HG02763 (cell line): ENCODE measurements around the gene MORN4.

Experiments
- ATAC-seq: cut with Tn5 transposase; IDR thresholded peaks from one replicate; pipeline ENCODE4 v1.9.1; 2021; ENCODE audit warnings: mild to moderate bottlenecking, moderate library complexity; ENCODE audit not compliant: unreplicated experiment

Gene MORN4

DNA sequence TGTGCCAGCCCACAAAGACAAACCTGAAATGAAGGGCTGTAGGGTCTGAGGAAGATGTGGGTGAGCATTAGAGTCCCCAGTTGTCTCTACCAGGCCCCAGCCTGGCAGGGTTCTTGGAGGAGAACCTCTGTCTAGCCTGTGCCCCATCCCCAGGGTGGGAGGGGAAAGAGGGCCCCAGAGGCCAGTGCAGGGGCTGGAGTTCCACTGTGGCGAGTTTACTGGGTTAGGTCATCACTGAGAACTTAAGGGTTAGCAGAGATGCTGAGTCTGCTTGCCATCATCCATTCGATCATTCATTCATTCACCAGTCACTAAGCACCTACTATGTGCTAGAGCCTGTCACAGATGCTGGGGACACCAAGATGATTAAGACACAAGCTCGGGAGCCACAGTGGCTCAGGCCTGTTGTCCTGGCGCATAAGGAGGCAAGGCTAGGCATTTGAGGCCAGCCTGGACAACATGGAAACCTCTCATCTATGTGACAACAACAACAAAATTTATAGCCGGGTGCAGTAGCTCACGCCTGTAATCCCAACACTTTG is 58.1 kb downstream of the MORN4 start:
- ATAC-seq = no peak

DNA sequence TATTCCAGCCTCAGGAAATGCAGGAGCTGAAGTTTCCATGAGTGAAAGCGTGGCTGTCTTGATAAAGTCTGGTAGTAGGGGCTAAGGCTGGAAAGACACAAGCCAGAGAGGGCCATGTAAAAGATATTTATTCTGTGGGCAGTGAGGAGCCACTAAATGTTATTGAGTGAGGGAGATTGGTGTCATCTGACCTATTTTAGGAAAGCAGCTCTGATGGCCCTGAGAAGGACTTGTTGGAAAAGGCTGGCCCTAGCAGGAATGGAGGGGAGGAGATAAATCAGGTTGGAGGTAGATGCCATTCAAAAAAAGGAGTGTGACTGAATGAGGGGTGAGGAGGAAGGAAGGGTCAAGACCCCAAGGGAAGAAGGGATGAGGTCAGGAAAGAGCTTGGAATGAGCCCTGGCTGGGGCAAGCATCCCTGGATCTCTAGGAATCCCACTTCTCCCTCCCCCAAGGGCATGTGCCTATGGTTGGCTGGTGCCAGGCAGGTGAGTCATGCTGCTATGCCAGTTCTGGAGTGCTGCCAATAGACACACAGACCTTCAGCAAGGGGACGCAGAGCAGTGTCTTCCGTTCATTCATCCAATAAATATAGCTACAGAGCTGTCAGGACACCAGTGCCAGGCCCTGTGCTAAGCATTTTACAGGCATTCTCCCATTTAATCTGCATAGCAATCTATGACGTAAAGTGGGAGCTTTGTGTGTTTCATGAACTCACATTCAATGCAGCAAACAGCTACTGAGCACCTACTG is 58.8 kb downstream of the MORN4 start:
- ATAC-seq = no peak

DNA sequence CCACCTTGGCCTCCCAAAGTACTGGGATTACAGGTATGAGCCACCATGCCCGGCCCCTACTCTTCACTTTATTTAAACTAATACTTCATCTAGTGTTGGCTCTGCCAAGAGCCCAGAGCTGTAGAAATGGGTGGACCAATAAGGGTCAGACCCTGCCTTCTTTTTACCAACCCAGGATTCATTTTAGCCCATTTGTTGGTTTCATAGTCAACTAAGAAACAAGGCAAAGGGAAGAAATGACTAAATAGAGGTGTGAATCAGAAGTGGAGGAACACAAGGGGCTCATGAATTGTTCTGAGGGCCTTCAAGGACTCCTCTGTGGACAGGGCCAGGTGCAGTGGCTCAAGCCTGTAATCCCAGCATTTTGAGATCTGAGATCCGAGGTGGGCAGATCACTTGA is 59.6 kb downstream of the MORN4 start:
- ATAC-seq = no peak

DNA sequence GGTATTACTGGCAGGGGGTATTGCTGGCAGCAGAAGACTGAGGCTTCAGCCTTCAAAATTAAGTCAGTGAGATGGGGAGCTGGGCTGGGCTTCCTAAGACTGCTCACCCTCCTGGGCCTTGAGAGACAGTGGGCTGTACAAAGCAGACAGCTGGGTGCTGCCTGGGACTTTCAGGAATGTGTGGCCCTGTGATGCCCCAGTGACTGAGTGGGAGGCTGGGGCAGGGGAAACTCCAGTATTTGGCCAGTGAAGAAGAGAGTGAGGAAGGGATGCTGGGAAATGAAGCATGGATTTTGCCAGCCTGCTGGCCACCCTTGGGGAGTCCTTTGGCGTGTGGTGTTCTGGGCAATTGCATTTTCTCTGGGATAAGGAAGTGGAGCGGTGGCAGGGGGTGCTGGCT is 60.3 kb downstream of the MORN4 start:
- ATAC-seq = no peak

DNA sequence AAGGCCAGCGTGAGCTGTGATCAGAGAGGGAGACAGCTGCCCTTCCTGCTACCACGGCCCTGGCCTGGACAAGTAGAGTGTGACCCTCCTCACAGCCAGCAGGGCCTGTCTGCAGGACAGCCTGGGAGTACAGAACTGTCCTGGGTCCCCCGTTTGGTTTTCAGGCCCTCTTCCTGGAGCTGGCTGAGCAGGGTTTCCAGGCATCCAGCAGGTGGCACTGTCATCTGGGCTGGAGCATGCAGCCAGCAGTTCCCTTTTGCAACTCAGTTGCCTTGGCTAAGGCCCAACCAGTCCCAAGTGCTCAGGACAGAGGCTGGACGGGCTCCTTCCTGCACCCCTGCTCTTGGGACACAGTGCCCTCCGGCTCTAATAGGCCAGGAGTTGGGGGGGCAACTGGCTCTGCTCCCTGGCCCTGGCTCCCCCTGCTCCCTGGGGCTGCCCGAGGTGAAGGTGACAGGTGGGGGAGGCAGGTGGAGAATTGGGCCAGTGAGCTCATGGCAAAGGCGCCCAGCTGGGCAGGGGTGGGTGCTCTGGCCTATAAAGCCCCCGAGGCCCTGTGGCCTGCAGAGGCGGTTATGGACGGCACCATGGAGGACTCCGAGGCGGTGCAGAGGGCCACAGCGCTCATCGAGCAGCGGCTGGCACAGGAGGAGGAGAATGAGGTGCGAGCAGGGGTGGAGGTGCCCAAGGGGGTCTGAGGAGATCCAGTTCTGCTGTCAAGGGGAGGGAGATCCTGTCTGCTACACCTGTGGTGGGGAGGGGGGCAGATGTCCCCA is 60.9 kb downstream of the MORN4 start, which contains the start of gene ANKRD2:
Gene ANKRD2 (plus strand): TSS at position 566 of the 776 bp plus-strand sequence. CDS start 10 bp downstream, at position 576.
- ATAC-seq = peak; percentile 59

DNA sequence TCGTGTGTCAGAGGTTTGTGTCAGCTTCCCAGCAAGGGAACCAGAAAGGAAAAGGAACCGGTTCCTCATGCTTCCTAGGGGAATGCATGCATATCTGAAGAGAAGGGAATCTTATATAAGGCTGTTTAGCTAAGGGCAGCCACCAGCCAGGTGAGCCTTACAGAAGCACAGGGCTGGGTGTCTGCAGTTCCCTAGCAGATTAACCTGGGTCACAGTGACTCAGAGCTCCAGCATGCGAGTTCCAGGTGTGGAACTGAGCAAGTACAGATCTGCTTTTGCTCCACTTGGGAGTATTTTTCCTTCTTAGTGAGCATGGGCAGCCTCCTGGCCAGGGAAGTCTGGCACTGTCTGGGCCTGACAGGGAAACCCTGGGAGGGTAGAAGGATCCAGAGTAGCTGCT is 61.7 kb downstream of the MORN4 start:
- ATAC-seq = no peak

DNA sequence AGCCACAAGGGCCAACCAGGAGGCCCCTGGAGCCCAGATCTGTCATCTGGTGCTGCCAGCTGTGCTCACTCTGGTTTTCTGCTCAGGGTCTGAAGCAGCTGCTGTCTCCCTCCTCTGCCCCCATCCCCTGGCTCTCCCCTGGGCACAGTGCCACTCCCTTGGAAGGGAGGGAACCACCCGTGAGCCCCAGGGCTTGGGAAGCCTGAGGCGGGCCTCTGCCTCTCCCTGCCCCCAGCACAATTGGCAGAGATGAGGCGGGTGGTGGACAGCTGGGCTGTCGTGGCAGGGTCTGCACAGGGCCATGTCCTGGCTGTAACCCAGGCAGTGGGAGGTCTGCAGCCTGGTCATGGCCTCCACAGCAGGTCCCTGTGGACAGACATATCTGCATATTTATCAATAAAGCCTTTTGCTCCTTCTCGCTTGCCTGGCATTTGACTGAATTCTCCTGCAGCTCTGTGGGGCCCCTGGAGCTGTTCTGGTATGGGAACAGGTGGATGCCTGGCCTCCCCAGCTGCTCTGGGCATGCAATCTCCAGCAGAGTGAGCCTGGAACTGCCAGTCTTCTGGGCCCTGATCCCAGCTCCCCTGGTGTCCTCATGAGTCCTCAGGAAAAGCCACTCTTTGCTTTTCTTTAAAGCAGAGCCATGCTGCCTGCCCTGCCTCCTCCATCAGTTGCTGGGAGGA is 62.4 kb downstream of the MORN4 start:
- no peak for ATAC-seq

DNA sequence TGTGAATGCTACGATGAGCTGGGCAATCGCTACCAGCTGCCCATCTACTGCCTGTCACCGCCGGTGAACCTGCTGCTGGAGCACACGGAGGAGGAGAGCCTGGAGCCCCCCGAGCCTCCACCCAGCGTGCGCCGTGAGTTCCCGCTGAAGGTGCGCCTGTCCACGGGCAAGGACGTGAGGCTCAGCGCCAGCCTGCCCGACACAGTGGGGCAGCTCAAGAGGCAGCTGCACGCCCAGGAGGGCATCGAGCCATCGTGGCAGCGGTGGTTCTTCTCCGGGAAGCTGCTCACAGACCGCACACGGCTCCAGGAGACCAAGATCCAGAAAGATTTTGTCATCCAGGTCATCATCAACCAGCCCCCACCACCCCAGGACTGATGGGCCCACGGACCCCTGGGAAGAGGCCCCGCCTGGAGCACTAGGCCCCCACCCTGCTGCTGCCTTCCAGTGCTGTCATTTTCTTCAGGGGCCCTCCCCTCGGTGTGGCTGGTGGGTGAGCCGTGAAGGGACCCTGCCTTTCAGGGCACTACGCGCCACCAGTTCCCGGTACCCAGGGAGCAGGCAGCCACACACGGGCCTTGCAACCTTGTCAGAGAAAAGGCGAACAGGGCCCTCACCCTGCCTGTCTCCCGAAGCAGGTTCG is 63.0 kb downstream of the MORN4 start:
- no peak for ATAC-seq

DNA sequence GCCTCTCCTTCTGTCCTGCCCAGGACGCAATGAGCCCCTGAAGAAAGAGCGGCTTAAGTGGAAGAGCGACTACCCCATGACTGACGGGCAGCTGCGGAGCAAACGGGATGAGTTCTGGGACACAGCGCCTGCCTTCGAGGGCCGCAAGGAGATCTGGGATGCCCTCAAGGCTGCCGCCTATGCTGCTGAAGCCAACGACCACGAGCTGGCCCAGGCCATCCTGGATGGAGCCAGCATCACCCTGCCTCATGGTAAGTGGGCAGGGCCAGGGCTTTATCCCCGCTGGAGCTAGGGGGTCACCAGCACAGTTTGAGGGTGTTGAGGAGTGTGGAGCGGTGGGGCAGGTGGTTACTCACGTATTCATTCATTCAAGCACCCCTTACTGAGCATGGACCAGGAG is 65.4 kb downstream of the MORN4 start:
- no peak for ATAC-seq

DNA sequence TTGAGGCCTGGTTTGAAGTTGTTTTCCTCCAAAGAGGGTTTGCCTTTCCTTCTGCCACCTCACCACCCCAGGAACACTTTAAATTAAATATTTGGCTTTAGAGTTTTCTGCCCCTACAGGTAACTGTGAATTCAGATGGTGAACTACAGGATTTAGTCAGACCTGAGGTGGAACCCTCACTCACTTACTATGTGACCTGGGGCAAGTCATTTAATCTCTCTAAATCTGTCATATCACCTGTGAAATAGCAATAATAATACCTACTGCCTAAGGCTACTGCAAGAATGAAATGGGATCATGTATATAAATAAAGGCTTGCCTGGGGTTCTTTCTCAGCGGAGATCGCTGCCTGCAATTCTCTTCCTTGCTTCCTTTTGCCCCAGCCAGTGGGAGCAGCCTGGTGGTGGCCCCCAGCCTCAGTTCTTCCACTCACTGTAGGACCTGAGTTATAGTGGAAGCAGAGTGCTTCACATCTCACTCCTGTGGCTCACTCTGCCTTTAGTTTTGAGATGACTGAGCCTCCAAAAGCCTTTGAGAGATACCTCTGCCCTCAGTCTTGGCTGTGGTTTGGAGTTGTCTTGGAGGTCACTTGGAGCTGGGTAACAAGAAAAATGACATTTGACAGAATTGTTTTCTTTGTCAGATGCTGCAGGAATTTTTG is 66.8 kb downstream of the MORN4 start:
- ATAC-seq = no peak

DNA sequence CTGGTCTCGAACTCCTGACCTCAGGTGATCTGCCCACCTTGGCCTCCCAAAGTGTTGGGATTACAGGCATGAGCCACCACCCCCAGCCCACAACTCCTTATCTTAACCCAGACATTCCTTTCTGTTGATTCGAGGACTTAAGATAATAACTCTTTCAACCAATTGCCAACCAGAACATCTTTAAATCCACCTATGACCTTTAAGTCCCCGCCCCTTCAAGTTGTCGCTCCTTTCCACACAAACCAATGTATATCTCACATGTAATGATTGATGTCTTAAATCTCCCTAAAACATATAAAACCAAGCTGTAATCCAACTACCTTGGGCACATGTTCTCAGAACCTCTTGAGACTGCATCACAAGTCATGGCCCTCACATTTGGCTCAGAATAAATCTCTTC is 68.5 kb downstream of the MORN4 start:
- no peak for ATAC-seq
